IMR-90 (cell line): ENCODE results near the gene ZBTB39. TPM values are rescaled to one million over a fixed set of nuclear protein-coding genes. Genes with fewer than 3 reads are reported as not detected.
A peak's percentile ranks its signal among the peaks of the same experiment; 100 is the strongest.

Experiments used
- ATAC-seq: fragments of 200-7000 bp; cut with Tn5 transposase; 2 replicates; pipeline ENCODE4 v1.9.1; 2020; ENCODE audit warnings: low read depth, mild to moderate bottlenecking, moderate library complexity
- BruUV-seq: library from RNA; stranded (reverse); fragments of 400-500 nt; replicated peaks from 2 replicates; lab custom pipeline; 2021; lab: Mats Ljungman, UMichigan
- CTCF ChIA-PET: fragments of 300-600 bp; formaldehyde crosslinking; extraction: SDS; loops from one replicate; lab custom pipeline; 2021; ENCODE audit warnings: antibody characterized with exemption; lab: Yijun Ruan, JAX
- POLR2A ChIA-PET: fragments of 300-600 bp; sonication (Branson Sonifier 250); formaldehyde crosslinking; loops from one replicate; lab custom pipeline; 2022; ENCODE audit warnings: antibody characterized with exemption; ENCODE audit not compliant: unreplicated experiment; lab: Charles Lee
- DNase-seq: peaks from one replicate; pipeline ENCODE4 v3.0.0; 2013
- H2AFZ ChIP-seq: replicated peaks from 2 replicates; pipeline ENCODE3; 2013; ENCODE audit warnings: low read length, mild to moderate bottlenecking; ENCODE audit not compliant: poor library complexity
- H2AK5ac ChIP-seq: 2 replicates; pipeline ENCODE4 v1.6.1; 2013; ENCODE audit warnings: low read depth, low read length, inconsistent platforms
- H2AK9ac ChIP-seq: replicated peaks from 2 replicates; pipeline ENCODE3; 2013; ENCODE audit warnings: mild to moderate bottlenecking, low read depth, low read length, moderate library complexity; ENCODE audit not compliant: poor library complexity
- H2BK120ac ChIP-seq: 2 replicates; pipeline ENCODE4 v1.6.1; 2013; ENCODE audit warnings: low read depth, low read length, inconsistent platforms
- H2BK15ac ChIP-seq: 3 replicates; pipeline ENCODE4 v1.6.1; 2013; ENCODE audit warnings: low read depth, low read length, inconsistent platforms
- H2BK20ac ChIP-seq: 2 replicates; pipeline ENCODE4 v1.6.1; 2013; ENCODE audit warnings: low read depth, mild to moderate bottlenecking, inconsistent platforms, low read length, moderate library complexity
- H2BK5ac ChIP-seq: 2 replicates; pipeline ENCODE4 v1.6.1; 2013; ENCODE audit warnings: mild to moderate bottlenecking, low read depth, low read length, inconsistent platforms; ENCODE audit not compliant: poor library complexity, severe bottlenecking
- H3K14ac ChIP-seq: replicated peaks from 2 replicates; pipeline ENCODE4 v1.6.1; 2013; ENCODE audit warnings: low read depth, low read length, inconsistent platforms
- H3K18ac ChIP-seq: 2 replicates; pipeline ENCODE4 v1.6.1; 2013; ENCODE audit warnings: low read depth, low read length, control low read depth
- H3K23ac ChIP-seq: 2 replicates; pipeline ENCODE4 v1.6.1; 2013; ENCODE audit warnings: low read depth, low read length, inconsistent platforms
- H3K27ac ChIP-seq: 2 replicates; pipeline ENCODE4 v1.5.1; 2013; ENCODE audit warnings: mild to moderate bottlenecking, control low read depth, low read length; ENCODE audit not compliant: insufficient read depth
- H3K27me3 ChIP-seq: 2 replicates; pipeline ENCODE4 v1.6.1; 2013; ENCODE audit warnings: low read length; ENCODE audit not compliant: control insufficient read depth, insufficient read depth
- H3K36me3 ChIP-seq: 2 replicates; pipeline ENCODE4 v1.6.1; 2013; ENCODE audit warnings: low read length, mixed read lengths; ENCODE audit not compliant: control insufficient read depth, insufficient read depth
- H3K4ac ChIP-seq: 2 replicates; pipeline ENCODE4 v1.6.1; 2013; ENCODE audit warnings: low read depth, low read length, inconsistent platforms
- H3K4me1 ChIP-seq: 2 replicates; pipeline ENCODE4 v1.6.1; 2013; ENCODE audit warnings: low read length, mixed read lengths; ENCODE audit not compliant: control insufficient read depth, insufficient read depth
- H3K4me2 ChIP-seq: 2 replicates; pipeline ENCODE4 v1.6.1; 2013; ENCODE audit warnings: low read depth, mild to moderate bottlenecking, control low read depth, low read length, moderate library complexity
- H3K4me3 ChIP-seq: 2 replicates; pipeline ENCODE4 v1.5.1; 2013; ENCODE audit warnings: low read depth, mild to moderate bottlenecking, control low read depth, low read length, moderate library complexity; ENCODE audit not compliant: insufficient read depth
- H3K56ac ChIP-seq: 2 replicates; pipeline ENCODE4 v1.6.1; 2013; ENCODE audit warnings: low read length, inconsistent platforms; ENCODE audit not compliant: insufficient read depth; ENCODE audit errors: extremely low read depth
- H3K79me1 ChIP-seq, 2 experiments: 2 replicates each; pipeline ENCODE4 v1.6.1; 2013; ENCODE audit warnings: low read length in 2 of 2, inconsistent platforms in 1 of 2, low read depth in 1 of 2
- H3K9ac ChIP-seq: 2 replicates; pipeline ENCODE4 v1.6.1; 2013; ENCODE audit warnings: low read depth, low read length, control low read depth
- H3K9me1 ChIP-seq: 2 replicates; pipeline ENCODE4 v1.6.1; 2013; ENCODE audit warnings: low read length, inconsistent platforms; ENCODE audit not compliant: insufficient read depth
- H3K9me3 ChIP-seq: 2 replicates; pipeline ENCODE4 v1.6.1; 2013; ENCODE audit warnings: low read length; ENCODE audit not compliant: control insufficient read depth, insufficient read depth
- H4K20me1 ChIP-seq: 2 replicates; pipeline ENCODE4 v1.6.1; 2013; ENCODE audit warnings: low read length, inconsistent platforms; ENCODE audit not compliant: insufficient read depth
- H4K5ac ChIP-seq: 2 replicates; pipeline ENCODE4 v1.6.1; 2013; ENCODE audit warnings: mild to moderate bottlenecking, low read depth, low read length, control low read depth
- H4K8ac ChIP-seq, 2 experiments: 2 replicates each; pipeline ENCODE4 v1.6.1; 2013; ENCODE audit warnings: low read depth in 2 of 2, low read length in 2 of 2, control low read depth in 1 of 2, inconsistent platforms in 1 of 2
- H4K91ac ChIP-seq: 2 replicates; pipeline ENCODE4 v1.6.1; 2013; ENCODE audit warnings: low read depth, low read length, inconsistent platforms; ENCODE audit not compliant: insufficient read depth
- BHLHE40 ChIP-seq: fragments of 150-350 bp; IDR thresholded peaks from 2 replicates; pipeline ENCODE4 v1.6.1; 2016; ENCODE audit warnings: mild to moderate bottlenecking, low read depth, low read length
- CEBPB ChIP-seq: IDR thresholded peaks from 2 replicates; pipeline ENCODE4 v1.6.1; 2012; ENCODE audit warnings: low read depth, low read length, improper control_type of control experiment
- CHD1 ChIP-seq: IDR thresholded peaks from 2 replicates; pipeline ENCODE4 v1.6.1; 2012; ENCODE audit warnings: low read depth, low read length, improper control_type of control experiment
- FOS ChIP-seq: fragments of 150-350 bp; IDR thresholded peaks from 2 replicates; pipeline ENCODE4 v1.6.1; 2016; ENCODE audit warnings: low read depth, low read length
- MAFK ChIP-seq: IDR thresholded peaks from 2 replicates; pipeline ENCODE4 v1.6.1; 2012; ENCODE audit warnings: low read depth, low read length, improper control_type of control experiment
- MAZ ChIP-seq: IDR thresholded peaks from 2 replicates; pipeline ENCODE4 v1.6.1; 2012; ENCODE audit warnings: low read depth, mild to moderate bottlenecking, low read length, improper control_type of control experiment, moderate library complexity, borderline replicate concordance
- MXI1 ChIP-seq: IDR thresholded peaks from 2 replicates; pipeline ENCODE4 v1.6.1; 2012; ENCODE audit warnings: low read depth, mild to moderate bottlenecking, low read length, moderate library complexity, borderline replicate concordance
- NFE2L2 ChIP-seq: fragments of 150-350 bp; IDR thresholded peaks from 2 replicates; pipeline ENCODE4 v1.6.1; 2016; ENCODE audit warnings: low read depth, mild to moderate bottlenecking, low read length
- POLR2A ChIP-seq: IDR thresholded peaks from 2 replicates; pipeline ENCODE4 v1.6.1; 2012; ENCODE audit warnings: mild to moderate bottlenecking, low read depth, low read length
- RAD21 ChIP-seq: IDR thresholded peaks from 2 replicates; pipeline ENCODE4 v1.6.1; 2012; ENCODE audit warnings: low read length, improper control_type of control experiment
- RCOR1 ChIP-seq: IDR thresholded peaks from 2 replicates; pipeline ENCODE4 v1.6.1; 2012; ENCODE audit warnings: mild to moderate bottlenecking, low read length, improper control_type of control experiment; ENCODE audit not compliant: insufficient replicate concordance
- RFX5 ChIP-seq: IDR thresholded peaks from 2 replicates; pipeline ENCODE4 v1.8.0; 2012; ENCODE audit warnings: low read depth, mild to moderate bottlenecking, low read length, moderate library complexity
- SMC3 ChIP-seq: fragments of 150-350 bp; IDR thresholded peaks from 2 replicates; pipeline ENCODE4 v1.6.1; 2016; ENCODE audit warnings: low read depth, mild to moderate bottlenecking, antibody characterized with exemption, low read length, moderate library complexity
- WGBS, 2 experiments: methylation state at CpG; one replicate each; pipeline versions ENCODE4 v1.1.5 to v1.1.7; 2013; ENCODE audit warnings: missing lambda C conversion rate in 2 of 2; ENCODE audit not compliant: insufficient read length in 1 of 2; ENCODE audit errors: extremely low coverage in 2 of 2; 5-methylcytosine and 5-hydroxymethylcytosine counted together
- dilution Hi-C: fragments of 300-500 bp; cut with HindIII; formaldehyde crosslinking; loops from one replicate; pipeline ENCODE4 v1.14.3; 2018; ENCODE audit warnings: low sequenced_read_pairs; ENCODE audit not compliant: unreplicated experiment
- in situ Hi-C: fragments of 300-500 bp; cut with MboI; formaldehyde crosslinking; loops from 3 replicates; pipeline ENCODE4 v1.14.3; 2019; ENCODE audit warnings: low sequenced_read_pairs, inconsistent platforms, mixed read lengths
- intact Hi-C: fragments of 100-400 bp; cut with micrococcal nuclease; formaldehyde crosslinking; loops from 2 replicates; pipeline ENCODE4 v1.10.0; 2022
- polyA plus RNA-seq, 3 experiments: library from polyadenylated mRNA; depleted of rRNA; stranded (reverse); fragments of >200 nt; gene quantifications; 2 replicates each; pipeline ENCODE4 v1.2.3, GENCODE V29; 2012; ENCODE audit warnings: low replicate concordance in 1 of 3
- total RNA-seq: library from RNA; depleted of rRNA; stranded (reverse); fragments of >200 nt; gene quantifications from 2 replicates; pipeline ENCODE4 v1.2.3, GENCODE V29; 2012
- TF ChIP-seq, protein P1 (sequence below): conservative IDR thresholded peaks from 2 replicates; pipeline ENCODE4 v1.5.1; 2012; ENCODE audit warnings: mild to moderate bottlenecking, low read depth, low read length, improper control_type of control experiment
- TF ChIP-seq, protein P2 (sequence below): fragments of 150-350 bp; IDR thresholded peaks from 2 replicates; pipeline ENCODE4 v1.6.1; 2016; ENCODE audit warnings: low read depth, mild to moderate bottlenecking, low read length, moderate library complexity, borderline replicate concordance

The ZBTB39 gene
- total and polyA plus RNA-seq, 2 of the 4 experiments (the other 2 are of a cell fraction): 4.0 to 5.2 TPM

DNA sequence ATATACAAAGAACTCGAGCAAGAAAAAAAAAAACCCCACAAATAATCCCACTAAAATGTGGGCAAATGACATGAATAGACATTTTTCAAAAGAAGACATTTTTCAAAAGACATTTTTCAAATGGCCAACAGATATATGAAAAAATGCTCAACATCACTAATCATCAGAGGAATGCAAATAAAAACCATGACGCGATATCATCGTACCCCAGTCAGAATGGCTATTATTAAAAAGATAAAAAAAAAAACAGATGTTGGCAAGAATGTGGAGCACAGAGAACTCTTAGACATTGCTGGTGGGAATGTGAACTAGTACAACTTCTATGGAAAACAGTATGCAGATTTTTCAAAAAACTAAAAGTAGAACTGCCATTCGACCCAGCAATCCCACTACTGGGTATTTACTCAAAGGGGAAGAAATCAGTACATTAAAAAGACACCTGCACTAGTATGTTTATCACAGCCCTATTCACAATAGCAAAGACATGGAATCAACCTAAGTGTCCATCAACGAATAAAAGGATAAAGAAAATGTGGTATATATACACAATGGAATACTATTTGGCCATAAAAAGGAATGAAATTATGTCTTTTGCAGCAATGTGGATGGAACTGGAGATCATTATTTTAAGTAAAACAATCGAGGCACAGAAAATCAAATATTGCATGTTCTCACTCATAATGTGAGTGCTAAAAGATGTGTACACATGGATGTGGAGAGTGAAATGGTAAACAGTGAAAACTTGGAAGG is 16.3 kb downstream of the ZBTB39 start:
- no peak overlapping the region for H3K23ac ChIP-seq
- no peak overlapping the region for H2AK9ac ChIP-seq
- dilution Hi-C loops: no loop called here
- H4K8ac ChIP-seq: no peak overlapping the region
- no CpG with 5 or more reads among the region's 7 CpGs for WGBS, 2 experiments
- no peak overlapping the region for H3K4me2 ChIP-seq
- H3K18ac ChIP-seq: no peak overlapping the region
- no peak overlapping the region for H2AK5ac ChIP-seq
- no peak overlapping the region for H4K5ac ChIP-seq
- H4K20me1 ChIP-seq: peaks cover 3% of the 10 kb centered on the region; the same call in 1 of the 2 replicates
- intact Hi-C loops: loop anchor here (1.0 kb wide), 1 partner anchor 306 kb away; no protein-coding TSS in a partner anchor
- H3K56ac ChIP-seq: no peak overlapping the region
- H3K27me3 ChIP-seq: no peaks in the 10 kb centered on the region
- ChIA-PET CTCF (interaction anchor here (1.0 to 3.5 kb wide), 2 partner anchors 11 to 227 kb away, joined by 3 to 15 read pairs; partner anchors contain the start of gene HSD17B6), POLR2A (no interaction called here)
- H3K9me3 ChIP-seq: no peaks in the 10 kb centered on the region
- H3K4ac ChIP-seq: no peak overlapping the region
- H2BK20ac ChIP-seq: no peak overlapping the region
- no peaks in the 10 kb centered on the region for H3K9me1 ChIP-seq
- H3K79me1 ChIP-seq: no peaks in the 10 kb centered on the region
- ATAC-seq (no peak), DNase-seq (no peak)
- H4K91ac ChIP-seq: no peak overlapping the region
- in situ Hi-C loops: loop anchor here (5.0 to 25.0 kb wide), 2 partner anchors 228 to 478 kb away; partner anchors contain the start of genes HSD17B6 and RBMS2
- H2BK15ac ChIP-seq: no peak overlapping the region
- H3K4me1 ChIP-seq: peaks cover 4% of the 10 kb centered on the region
- no peak overlapping the region for H2BK120ac ChIP-seq
- no peak overlapping the region for H2AFZ ChIP-seq
- no peak overlapping the region for H3K27ac ChIP-seq
- BruUV-seq: no TSS peak
- no peak overlapping the region for H2BK5ac ChIP-seq
- 0 out of 2 replicates have a peak overlapping the region, but pooled peaks have one; percentile 2 for H3K14ac ChIP-seq
- no peak overlapping the region for H3K4me3 ChIP-seq
- no peak overlapping the region for H3K9ac ChIP-seq
- no peaks in the 10 kb centered on the region for H3K36me3 ChIP-seq
- TF ChIP-seq, protein P1, sequence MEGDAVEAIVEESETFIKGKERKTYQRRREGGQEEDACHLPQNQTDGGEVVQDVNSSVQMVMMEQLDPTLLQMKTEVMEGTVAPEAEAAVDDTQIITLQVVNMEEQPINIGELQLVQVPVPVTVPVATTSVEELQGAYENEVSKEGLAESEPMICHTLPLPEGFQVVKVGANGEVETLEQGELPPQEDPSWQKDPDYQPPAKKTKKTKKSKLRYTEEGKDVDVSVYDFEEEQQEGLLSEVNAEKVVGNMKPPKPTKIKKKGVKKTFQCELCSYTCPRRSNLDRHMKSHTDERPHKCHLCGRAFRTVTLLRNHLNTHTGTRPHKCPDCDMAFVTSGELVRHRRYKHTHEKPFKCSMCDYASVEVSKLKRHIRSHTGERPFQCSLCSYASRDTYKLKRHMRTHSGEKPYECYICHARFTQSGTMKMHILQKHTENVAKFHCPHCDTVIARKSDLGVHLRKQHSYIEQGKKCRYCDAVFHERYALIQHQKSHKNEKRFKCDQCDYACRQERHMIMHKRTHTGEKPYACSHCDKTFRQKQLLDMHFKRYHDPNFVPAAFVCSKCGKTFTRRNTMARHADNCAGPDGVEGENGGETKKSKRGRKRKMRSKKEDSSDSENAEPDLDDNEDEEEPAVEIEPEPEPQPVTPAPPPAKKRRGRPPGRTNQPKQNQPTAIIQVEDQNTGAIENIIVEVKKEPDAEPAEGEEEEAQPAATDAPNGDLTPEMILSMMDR: no peak
- TF ChIP-seq POLR2A (no peak), CEBPB (no peak), MXI1 (no peak), MAZ (no peak), RFX5 (no peak), CHD1 (no peak), FOS (no peak), SMC3 (no peak), BHLHE40 (no peak), RAD21 (no peak), RCOR1 (no peak), NFE2L2 (no peak), MAFK (no peak)
- TF ChIP-seq, protein P2, sequence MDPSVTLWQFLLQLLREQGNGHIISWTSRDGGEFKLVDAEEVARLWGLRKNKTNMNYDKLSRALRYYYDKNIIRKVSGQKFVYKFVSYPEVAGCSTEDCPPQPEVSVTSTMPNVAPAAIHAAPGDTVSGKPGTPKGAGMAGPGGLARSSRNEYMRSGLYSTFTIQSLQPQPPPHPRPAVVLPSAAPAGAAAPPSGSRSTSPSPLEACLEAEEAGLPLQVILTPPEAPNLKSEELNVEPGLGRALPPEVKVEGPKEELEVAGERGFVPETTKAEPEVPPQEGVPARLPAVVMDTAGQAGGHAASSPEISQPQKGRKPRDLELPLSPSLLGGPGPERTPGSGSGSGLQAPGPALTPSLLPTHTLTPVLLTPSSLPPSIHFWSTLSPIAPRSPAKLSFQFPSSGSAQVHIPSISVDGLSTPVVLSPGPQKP: no peak
